ENCODE measurements around the gene TSPAN14.

GRCh38 chr10:80421707-80422536 lies 32.2 kb upstream of the TSPAN14 start:
- no peak for TF ChIP-seq CTCF (IDR thresholded peaks at IDR 0.05)
- no peak for TF ChIP-seq POLR2A (IDR thresholded peaks at IDR 0.05)
- TF ChIP-seq POLR2AphosphoS5 (IDR thresholded peaks at IDR 0.05), result no peak
